ENCODE measurements around the gene MARCHF7.
"Not testable (repeated sequence)": the region's sequence is repeated elsewhere in the genome, so short reads cannot be mapped to it uniquely, and the experiment has no call there.

The MARCHF7 gene

DNA sequence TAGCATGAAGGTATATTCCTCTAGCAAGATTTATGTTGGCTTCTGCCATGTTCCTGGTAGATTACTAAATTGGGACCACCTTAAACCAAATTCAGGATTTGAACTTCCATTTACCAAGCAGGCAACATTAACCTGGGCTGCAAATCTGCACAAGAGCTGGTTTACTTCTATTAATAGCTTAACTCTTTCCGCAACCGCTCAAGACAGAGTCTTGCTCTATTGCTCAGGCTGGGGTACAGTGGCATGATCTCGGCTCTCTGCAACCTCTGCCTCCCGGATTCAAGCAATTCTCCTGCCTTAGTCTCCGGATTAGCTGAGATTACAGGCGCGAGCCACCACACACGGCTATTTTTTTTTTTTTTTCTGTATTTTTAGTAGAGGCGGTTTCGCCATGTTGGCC lies 8.4 kb downstream of the MARCHF7 start:
- DNase-seq = no peak

GRCh38 chr2:159722580-159722979 lies 10.3 kb downstream of the MARCHF7 start:
- DNase-seq = no peak

GRCh38 chr2:159724795-159725572 lies 12.7 kb downstream of the MARCHF7 start:
- not testable (repeated sequence) for DNase-seq

- DNase-seq = no peak
Measured at GRCh38 chr2:159725713-159726112, 13.4 kb downstream of the MARCHF7 start.

DNA sequence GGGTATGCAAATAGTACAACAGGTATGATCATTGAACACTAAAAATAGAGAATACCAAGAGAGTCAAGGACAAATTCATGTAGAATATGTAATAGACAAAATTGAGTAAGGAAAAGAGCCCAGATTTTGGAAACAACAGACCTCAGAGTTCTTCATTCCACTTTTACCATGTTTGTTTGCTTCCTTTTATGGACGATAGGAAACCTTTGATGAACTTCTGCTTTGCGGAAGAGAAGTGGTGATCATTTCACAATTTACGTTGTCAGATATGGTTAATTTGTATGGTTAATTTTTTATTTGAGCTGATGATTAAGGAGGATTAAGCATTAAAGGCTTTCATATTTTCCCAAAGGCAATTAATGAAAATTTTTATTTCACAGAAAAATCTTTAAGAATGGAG lies 16.3 kb downstream of the MARCHF7 start:
- no peak for DNase-seq

DNA sequence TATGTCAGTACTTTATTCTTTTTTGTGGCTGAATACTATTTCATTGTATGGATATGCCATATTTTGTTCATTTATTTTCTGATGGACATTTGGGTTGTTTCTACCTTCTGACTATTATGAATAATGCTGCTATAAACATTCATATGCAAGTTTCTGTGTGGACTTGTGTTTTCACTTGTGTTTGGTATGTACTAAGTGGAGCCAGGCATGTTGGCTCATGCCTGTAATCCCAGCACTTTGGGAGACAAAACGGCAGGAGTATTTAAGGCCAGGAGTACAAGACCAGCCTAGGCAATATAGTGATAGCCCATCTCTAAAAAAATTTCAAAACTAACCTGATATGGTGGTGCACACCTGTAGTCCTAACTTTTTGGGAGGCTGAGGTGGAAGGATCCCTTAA lies 23.3 kb downstream of the MARCHF7 start:
- DNase-seq = no peak

DNA sequence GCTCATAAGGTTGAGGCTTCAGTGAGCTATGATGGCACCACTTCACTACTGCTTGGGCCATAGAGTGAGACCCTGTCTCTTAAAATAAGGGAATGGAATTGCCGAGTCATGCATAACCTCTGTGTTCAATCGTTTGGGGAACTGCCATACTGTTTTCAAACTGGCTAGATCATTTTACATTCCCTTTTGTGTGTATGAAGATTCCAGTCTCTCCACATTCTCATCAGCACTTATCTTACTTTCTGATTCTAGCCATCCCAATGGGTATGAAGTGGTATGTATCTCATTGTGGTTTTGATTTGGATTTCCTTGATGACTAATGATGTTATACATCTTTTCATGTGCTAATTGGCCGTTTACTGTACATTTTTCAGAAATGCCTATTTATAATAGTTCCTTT lies 23.7 kb downstream of the MARCHF7 start:
- no peak for DNase-seq

DNA sequence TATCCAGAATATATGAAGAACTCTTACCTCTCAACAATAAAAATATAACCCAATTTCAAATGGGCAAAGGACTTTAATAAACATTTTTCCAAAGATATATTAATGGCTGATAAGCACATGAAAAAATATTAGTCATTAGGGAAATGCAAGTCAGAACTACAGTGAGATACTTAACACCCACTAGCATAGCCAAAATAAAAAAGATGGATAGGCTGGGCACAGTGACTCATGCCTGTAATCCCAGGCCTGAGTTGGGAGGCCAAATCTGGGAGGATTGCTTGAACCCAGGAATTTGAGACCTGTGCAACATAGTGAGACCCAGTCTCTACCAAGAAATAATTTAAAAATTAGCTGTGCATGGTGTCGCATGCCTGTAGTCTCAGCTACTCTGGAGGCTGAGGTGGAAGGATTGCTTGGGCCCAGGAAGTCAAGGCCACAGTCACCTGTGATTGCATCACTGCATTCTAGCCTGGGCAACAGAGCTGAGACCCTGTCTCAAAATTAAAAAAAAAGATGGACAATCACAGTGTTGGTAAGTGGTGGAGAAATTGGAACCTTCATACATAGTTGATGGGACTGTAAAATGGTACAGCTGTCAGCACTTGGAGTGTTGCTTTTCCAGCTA lies 25.1 kb downstream of the MARCHF7 start:
- DNase-seq = no peak

DNA sequence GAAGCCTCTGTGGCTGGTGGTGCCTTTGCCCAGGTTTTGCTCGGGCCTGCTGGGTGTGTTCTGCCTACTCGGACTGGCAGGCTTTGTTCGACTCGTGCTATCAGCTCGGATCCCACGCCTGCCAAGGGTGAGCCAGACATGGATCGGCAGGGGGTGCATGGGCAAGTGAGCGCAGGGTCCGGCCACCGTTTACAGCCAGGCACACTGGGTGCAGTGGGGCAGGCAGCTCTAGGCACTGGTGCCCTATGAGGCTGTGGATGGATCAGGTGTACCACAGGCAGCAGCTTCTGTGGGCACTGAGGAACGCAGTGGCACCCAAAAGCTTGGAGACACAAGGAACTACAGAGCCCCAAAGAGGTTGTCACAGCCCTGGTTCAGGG lies 25.6 kb downstream of the MARCHF7 start:
- DNase-seq = no peak

GRCh38 chr2:159738509-159739390 lies 26.4 kb downstream of the MARCHF7 start:
- DNase-seq = peak; percentile 33

GRCh38 chr2:159742846-159743245 lies 30.5 kb downstream of the MARCHF7 start:
- DNase-seq = no peak

GRCh38 chr2:159744363-159744762 lies 32.1 kb downstream of the MARCHF7 start:
- DNase-seq = no peak

GRCh38 chr2:159745237-159745636 lies 32.9 kb downstream of the MARCHF7 start:
- DNase-seq = not testable (repeated sequence)

GRCh38 chr2:159748089-159748488 lies 35.8 kb downstream of the MARCHF7 start:
- DNase-seq = no peak

DNA sequence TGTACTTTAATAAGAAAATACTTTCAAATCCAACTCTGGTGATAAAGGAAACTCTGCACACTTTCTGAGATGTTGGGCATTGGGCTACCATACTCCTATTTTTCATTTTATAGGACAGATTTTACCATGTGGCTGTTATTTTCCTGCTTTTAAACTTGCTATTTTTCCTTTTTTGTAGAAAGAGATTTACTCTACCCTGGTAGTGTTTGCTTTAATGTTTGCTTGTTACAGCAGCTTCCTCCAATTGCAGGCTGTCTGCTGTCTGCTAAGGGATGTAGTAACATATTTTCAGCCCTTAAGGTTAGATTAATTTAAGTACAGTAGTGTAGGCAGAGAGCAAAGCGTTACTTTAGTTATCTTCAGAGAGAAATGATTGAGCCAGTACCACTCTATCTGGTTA lies 38.6 kb downstream of the MARCHF7 start:
- DNase-seq = no peak

GRCh38 chr2:159753797-159754196 lies 41.5 kb downstream of the MARCHF7 start:
- DNase-seq = no peak

DNA sequence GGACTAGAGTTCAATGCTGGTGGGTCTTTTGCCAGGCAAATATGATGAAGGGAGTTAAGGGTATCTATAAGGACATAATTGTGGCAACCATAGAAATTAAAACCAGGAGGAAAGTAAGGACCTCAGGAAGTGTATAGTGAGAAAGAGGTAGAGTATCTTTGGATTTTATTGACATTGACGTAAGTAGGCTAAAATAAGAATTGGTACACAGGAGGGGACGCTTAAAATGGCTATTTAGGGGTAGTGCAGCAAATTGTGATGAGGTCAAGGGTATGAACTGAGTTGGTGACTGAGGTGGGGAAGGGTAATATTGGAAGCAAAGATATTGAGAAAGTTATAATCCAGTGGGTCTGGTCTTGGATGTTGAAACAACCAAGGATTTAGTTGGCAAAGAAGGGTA lies 42.7 kb downstream of the MARCHF7 start:
- no peak for DNase-seq

GRCh38 chr2:159755788-159756187 lies 43.5 kb downstream of the MARCHF7 start:
- peak; percentile 46 for DNase-seq

DNA sequence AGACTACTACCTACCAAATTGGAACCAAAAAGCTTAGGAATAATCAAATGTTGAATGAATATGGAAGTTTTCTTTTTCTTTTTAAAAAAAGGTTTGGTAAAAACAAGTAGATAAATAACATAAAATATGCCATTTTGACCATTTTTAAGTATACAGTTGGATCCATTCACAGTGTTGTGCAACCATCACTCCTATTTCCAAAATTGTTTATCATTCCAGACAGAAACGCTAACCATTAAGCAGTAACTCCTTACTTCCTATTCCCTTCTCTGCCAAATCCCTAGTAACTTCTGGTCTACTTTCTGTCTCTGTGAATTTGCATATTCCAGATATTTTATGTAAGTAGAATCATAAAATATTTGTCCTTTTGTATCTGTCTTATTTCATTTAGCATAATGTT lies 45.9 kb downstream of the MARCHF7 start:
- DNase-seq = no peak

DNA sequence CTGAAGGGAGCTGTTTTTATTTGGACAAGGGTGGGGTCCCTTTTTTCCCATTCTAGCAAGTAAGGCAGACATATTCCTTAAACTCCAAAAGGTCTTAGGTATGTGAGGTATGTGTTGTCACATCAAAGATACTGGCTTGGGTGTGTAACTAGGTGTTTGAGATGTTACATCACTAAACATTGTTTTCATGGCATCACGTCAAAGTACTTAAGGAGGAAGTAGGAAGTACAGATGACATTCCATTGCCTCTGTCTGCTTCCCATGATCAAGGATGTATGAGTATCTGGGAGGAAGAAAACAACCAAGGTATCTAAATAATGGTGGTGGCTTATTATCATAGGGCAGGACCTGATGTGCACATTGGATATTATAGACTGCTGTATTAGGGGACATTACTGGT lies 46.4 kb downstream of the MARCHF7 start:
- DNase-seq = no peak

DNA sequence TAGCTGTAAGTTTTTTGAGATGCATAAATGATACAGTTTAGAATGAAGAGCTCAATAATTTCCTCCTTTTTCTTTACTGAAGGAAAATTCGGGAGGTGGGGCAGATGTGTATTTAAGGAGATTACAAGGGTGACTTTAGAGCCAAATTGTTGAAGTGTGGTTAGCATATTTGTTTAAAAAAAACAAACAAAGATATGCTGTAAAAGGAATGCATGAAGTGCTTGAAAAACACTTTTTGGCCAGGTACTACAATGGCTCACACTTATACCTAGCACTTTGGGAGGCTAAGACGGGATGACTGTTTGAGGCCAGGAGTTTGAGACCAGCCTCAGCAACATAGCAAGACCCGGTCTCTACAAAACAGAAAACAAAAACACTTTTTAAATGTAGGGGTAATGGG lies 47.3 kb downstream of the MARCHF7 start:
- DNase-seq = no peak

DNA sequence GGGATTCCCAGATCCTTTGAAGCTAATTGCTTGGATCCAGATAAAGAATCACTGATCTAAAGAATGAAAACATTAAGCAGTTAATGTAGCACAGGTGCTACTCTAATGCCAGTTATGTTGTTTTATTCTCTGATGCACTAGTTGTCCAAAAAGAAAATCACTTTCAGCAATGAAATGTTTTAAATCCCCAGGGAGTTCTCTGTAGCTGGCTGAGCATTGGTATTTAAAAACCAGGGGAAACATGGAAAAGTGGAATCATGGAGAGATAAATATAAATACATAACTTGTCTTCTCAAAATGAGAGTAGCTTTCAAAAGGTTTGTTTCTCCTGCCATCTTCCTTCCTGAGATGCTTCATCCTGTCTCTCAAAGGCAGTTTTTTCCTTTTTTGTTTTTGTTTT lies 48.0 kb downstream of the MARCHF7 start:
- DNase-seq = no peak

DNA sequence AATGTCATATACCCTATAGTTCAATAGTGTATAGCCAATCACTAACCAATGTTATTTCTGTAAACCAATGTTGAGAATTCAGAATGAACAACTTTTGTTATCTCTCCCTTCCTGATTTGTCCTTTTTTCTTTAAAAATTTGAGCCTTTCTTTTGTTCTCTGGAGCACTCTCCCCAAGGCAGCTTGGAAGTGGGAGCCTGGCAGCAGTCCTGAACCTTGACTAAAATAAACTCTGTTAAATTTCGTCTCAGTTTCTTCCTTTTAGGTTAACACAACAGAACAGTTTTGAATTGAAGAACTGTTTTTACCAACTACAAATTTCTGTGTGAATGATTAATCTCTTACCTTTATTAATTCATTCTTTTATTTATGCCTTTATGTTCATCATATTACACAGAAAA lies 49.8 kb downstream of the MARCHF7 start:
- no peak for DNase-seq
